ENCODE results near the gene SAP30BP.

The SAP30BP gene

GRCh38 chr17:75650874-75651273 is 16.3 kb upstream of the SAP30BP start:
- no peak for DNase-seq

- DNase-seq: no peak
Observed at GRCh38 chr17:75652341-75652740, 14.8 kb upstream of the SAP30BP start.

- DNase-seq: no peak
Observed at GRCh38 chr17:75652934-75653549, 14.1 kb upstream of the SAP30BP start.

GRCh38 chr17:75654176-75654575 is 13.0 kb upstream of the SAP30BP start:
- no peak for DNase-seq

- no peak for DNase-seq
Observed at GRCh38 chr17:75658237-75658636, 8.9 kb upstream of the SAP30BP start.

GRCh38 chr17:75661531-75661930 is 5.6 kb upstream of the SAP30BP start:
- DNase-seq: no peak

- DNase-seq: no peak
Observed at GRCh38 chr17:75662511-75662910, 4.6 kb upstream of the SAP30BP start.

- DNase-seq: no peak
Observed at GRCh38 chr17:75664099-75664549, 3.0 kb upstream of the SAP30BP start.

GRCh38 chr17:75665981-75666380 is 1.2 kb upstream of the SAP30BP start:
- no peak for DNase-seq

GRCh38 chr17:75667825-75668224 is 687 bp downstream of the SAP30BP start:
- no peak for DNase-seq

GRCh38 chr17:75668489-75668888 is 1.4 kb downstream of the SAP30BP start:
- DNase-seq: no peak

- DNase-seq: no peak
Observed at GRCh38 chr17:75670868-75671267, 3.7 kb downstream of the SAP30BP start.

- no peak for DNase-seq
Observed at GRCh38 chr17:75672011-75672410, 4.9 kb downstream of the SAP30BP start.

GRCh38 chr17:75673487-75673886 is 6.3 kb downstream of the SAP30BP start:
- DNase-seq: no peak

GRCh38 chr17:75676461-75676860 is 9.3 kb downstream of the SAP30BP start:
- no peak for DNase-seq

GRCh38 chr17:75679706-75680211 is 12.6 kb downstream of the SAP30BP start:
- no peak for DNase-seq

- no peak for DNase-seq
Observed at GRCh38 chr17:75680431-75680830, 13.3 kb downstream of the SAP30BP start.

GRCh38 chr17:75681289-75681688 is 14.2 kb downstream of the SAP30BP start:
- DNase-seq: no peak

- no peak for DNase-seq
Observed at GRCh38 chr17:75683583-75683982, 16.4 kb downstream of the SAP30BP start.

- DNase-seq: no peak
Observed at GRCh38 chr17:75684249-75684648, 17.1 kb downstream of the SAP30BP start.

- no peak for DNase-seq
Observed at GRCh38 chr17:75684924-75685323, 17.8 kb downstream of the SAP30BP start.

- no peak for DNase-seq
Observed at GRCh38 chr17:75685499-75685898, 18.4 kb downstream of the SAP30BP start.

GRCh38 chr17:75688209-75688825 is 21.2 kb downstream of the SAP30BP start:
- no peak for DNase-seq

- DNase-seq: no peak
Observed at GRCh38 chr17:75689441-75689873, 22.3 kb downstream of the SAP30BP start.

GRCh38 chr17:75691371-75691791 is 24.2 kb downstream of the SAP30BP start:
- DNase-seq: peak; percentile 69
